GM23248 (cell line): ENCODE measurements around the gene SALL2. TPM values are rescaled to one million over a fixed set of nuclear protein-coding genes. Genes with fewer than 3 reads are reported as not detected.

Source experiments
- DNase-seq: peaks from one replicate; pipeline ENCODE4 v3.0.0-alpha.2; 2015
- H2AFZ ChIP-seq: fragments of 200-600 bp; sonication (generic); 2 replicates; pipeline ENCODE4 v1.6.1; 2016; ENCODE audit warnings: antibody characterized with exemption
- H3F3A ChIP-seq: fragments of 200-600 bp; sonication (generic); 2 replicates; pipeline ENCODE4 v1.6.1; 2016; ENCODE audit warnings: mild to moderate bottlenecking, antibody characterized with exemption, mixed run types; ENCODE audit not compliant: insufficient read depth
- H3K27ac ChIP-seq: fragments of 200-600 bp; sonication (generic); 2 replicates; pipeline ENCODE4 v1.5.1; 2016; ENCODE audit warnings: mild to moderate bottlenecking
- H3K27me3 ChIP-seq: fragments of 200-600 bp; sonication (generic); replicated peaks from 2 replicates; pipeline ENCODE4 v1.6.1; 2016; ENCODE audit warnings: mild to moderate bottlenecking; ENCODE audit not compliant: insufficient read depth
- H3K36me3 ChIP-seq: fragments of 200-600 bp; sonication (generic); 2 replicates; pipeline ENCODE4 v1.6.1; 2016; ENCODE audit warnings: low read depth, mild to moderate bottlenecking
- H3K4me1 ChIP-seq: fragments of 200-600 bp; sonication (generic); 2 replicates; pipeline ENCODE4 v1.6.1; 2016; ENCODE audit warnings: mild to moderate bottlenecking; ENCODE audit not compliant: insufficient read depth
- H3K4me2 ChIP-seq: fragments of 200-600 bp; sonication (generic); one replicate; pipeline ENCODE4 v1.6.1; 2016; ENCODE audit warnings: mild to moderate bottlenecking; ENCODE audit not compliant: unreplicated experiment
- H3K4me3 ChIP-seq: fragments of 200-600 bp; sonication (generic); 2 replicates; pipeline ENCODE4 v1.5.1; 2016; ENCODE audit warnings: mild to moderate bottlenecking
- H3K79me2 ChIP-seq: fragments of 200-600 bp; sonication (generic); 2 replicates; pipeline ENCODE4 v1.6.1; 2016; ENCODE audit warnings: mild to moderate bottlenecking; ENCODE audit not compliant: insufficient read depth
- H3K9ac ChIP-seq: fragments of 200-600 bp; sonication (generic); 2 replicates; pipeline ENCODE4 v1.6.1; 2016; ENCODE audit warnings: mild to moderate bottlenecking
- H3K9me2 ChIP-seq: fragments of 200-600 bp; sonication (generic); 2 replicates; pipeline ENCODE4 v1.6.1; 2016; ENCODE audit warnings: mixed run types, mild to moderate bottlenecking, moderate library complexity; ENCODE audit not compliant: insufficient read depth
- H3K9me3 ChIP-seq: fragments of 200-600 bp; sonication (generic); one replicate; pipeline ENCODE4 v1.6.1; 2017; ENCODE audit warnings: low read depth
- H4K20me1 ChIP-seq: fragments of 200-600 bp; sonication (generic); 2 replicates; pipeline ENCODE4 v1.6.0; 2016; ENCODE audit not compliant: insufficient read depth
- EZH2 ChIP-seq: fragments of 200-600 bp; sonication (generic); IDR thresholded peaks from 2 replicates; pipeline ENCODE4 v1.6.1; 2018; ENCODE audit warnings: antibody characterized with exemption, mild to moderate bottlenecking; ENCODE audit not compliant: insufficient read depth, poor library complexity, severe bottlenecking
- EZH2phosphoT487 ChIP-seq: fragments of 200-600 bp; sonication (generic); IDR thresholded peaks from 2 replicates; pipeline ENCODE4 v1.6.1; 2018; ENCODE audit warnings: antibody characterized with exemption, moderate library complexity, mild to moderate bottlenecking, low read depth; ENCODE audit not compliant: insufficient read depth
- WGBS, 2 experiments: methylation state at CpG; one replicate each; pipeline ENCODE4 v1.1.6; 2015 to 2017; ENCODE audit warnings: low lambda C conversion rate in 2 of 2, low coverage in 1 of 2; ENCODE audit errors: missing lambda C conversion rate in 2 of 2; 5-methylcytosine and 5-hydroxymethylcytosine counted together
- in situ Hi-C: fragments of 300-500 bp; cut with MboI; formaldehyde crosslinking; loops from 2 replicates; pipeline ENCODE4 v1.15.0; 2020
- polyA plus RNA-seq: library from polyadenylated mRNA; unstranded; fragments of >200 nt; fragmentation: Nextera tagmentation; extraction: Ambion mirVana; gene quantifications from 2 replicates; pipeline ENCODE4 v1.2.1, GENCODE V29; 2016
- total RNA-seq: library from RNA; depleted of rRNA; stranded (reverse); fragments of >200 nt; shearing (Covaris generic); gene quantifications from 2 replicates; pipeline ENCODE4 v1.2.3, GENCODE V29; 2014; rRNA removed

The SALL2 gene
- total RNA-seq: 0.25 and 2.7 TPM in 2 replicates
- 0.69 and 1.3 TPM in 2 replicates for polyA plus RNA-seq

DNA sequence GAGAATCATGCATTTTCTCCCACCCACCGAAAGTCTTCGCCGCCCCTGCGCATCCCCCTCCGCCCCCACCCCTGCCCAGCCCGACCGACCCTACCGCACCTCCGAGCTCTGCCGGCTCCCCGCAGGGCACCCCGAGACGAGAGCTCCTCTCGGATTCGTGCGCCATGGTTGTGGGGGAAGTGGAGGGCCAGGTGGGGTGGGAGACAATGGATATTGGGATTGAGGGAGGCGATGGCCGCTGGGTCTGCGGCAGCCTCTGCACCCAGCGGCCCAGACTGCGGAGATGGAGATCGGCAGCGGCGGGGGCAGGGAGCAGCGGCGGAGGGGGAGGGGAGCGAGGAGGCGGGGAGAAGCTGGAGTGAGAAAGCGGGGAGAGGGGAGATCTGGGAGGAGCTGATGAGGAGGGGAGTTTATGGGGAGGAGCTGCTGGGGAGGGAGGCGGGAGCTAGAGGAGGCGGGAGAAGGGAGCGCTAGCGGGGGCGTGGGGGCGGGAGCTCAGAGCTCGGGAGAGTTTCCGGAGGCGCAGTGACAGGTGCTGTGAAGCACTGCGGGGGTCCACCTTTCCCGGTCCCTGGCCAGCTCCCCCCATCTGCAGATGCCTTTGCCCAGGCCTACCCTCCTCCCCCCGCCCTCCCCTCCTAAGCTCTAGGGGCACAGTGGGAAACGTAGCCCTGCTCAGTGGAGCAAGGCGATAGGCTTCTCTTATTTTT lies at the start of gene SALL2:
Gene SALL2 (minus strand): TSS at position 385 of the 710 bp plus-strand sequence. CDS start 219 bp downstream, at position 166.
- no peaks in the 10 kb centered on the region for H3K9me3 ChIP-seq
- peaks cover 10% of the 10 kb centered on the region; the same call in 1 of the 2 replicates for H3K27me3 ChIP-seq
- peak within 1 kb of the TSS; percentile 71 for H3K9ac ChIP-seq
- H3F3A ChIP-seq: peaks cover 13% of the 10 kb centered on the region
- peak within 1 kb of the TSS; percentile 86 for H3K4me3 ChIP-seq
- in situ Hi-C loops: no loop called here
- H3K9me2 ChIP-seq: no peaks in the 10 kb centered on the region
- H2AFZ ChIP-seq: peak within 1 kb of the TSS; percentile 96
- H3K27ac ChIP-seq: no peak within 1 kb of the TSS
- DNase-seq: peak; percentile 55
- no peaks in the 10 kb centered on the region for H4K20me1 ChIP-seq
- H3K4me2 ChIP-seq: peak within 1 kb of the TSS; percentile 95
- no peak for TF ChIP-seq EZH2phosphoT487
- TF ChIP-seq EZH2: no peak
- peaks cover 8% of the 10 kb centered on the region for H3K4me1 ChIP-seq
- no peaks in the 10 kb centered on the region for H3K36me3 ChIP-seq
- 2 to 4% methylated on average over 16 to 43 of the region's 43 CpGs for WGBS, 2 experiments
- no peaks in the 10 kb centered on the region for H3K79me2 ChIP-seq

DNA sequence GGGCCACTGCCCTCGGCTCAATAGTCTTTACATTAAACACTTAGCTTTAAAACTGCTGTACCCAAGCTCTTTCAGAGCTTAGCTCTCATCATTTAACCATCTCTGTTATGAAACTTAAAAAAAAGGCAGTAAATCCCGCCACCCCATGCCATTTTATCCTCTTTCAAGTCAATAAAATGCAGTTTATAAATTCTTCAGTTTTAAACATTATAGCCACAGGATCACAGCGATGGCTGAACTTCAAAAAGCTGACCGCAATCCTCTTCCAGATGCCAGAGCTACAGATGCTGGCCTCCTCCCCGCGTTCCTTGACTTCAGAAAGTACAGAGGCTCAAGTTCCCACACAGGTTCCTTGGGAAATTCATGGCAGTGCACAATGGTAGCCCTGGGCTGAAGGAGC lies 49.5 kb upstream of the SALL2 start:
- 9 to 12% methylated on average over 6 of the region's 6 CpGs for WGBS, 2 experiments
- H3F3A ChIP-seq: no peaks in the 10 kb centered on the region
- in situ Hi-C loops: no loop called here
- no peaks in the 10 kb centered on the region for H3K9me2 ChIP-seq
- no peaks in the 10 kb centered on the region for H3K4me1 ChIP-seq
- H3K9ac ChIP-seq: no peak overlapping the region
- no peaks in the 10 kb centered on the region for H3K9me3 ChIP-seq
- TF ChIP-seq EZH2phosphoT487 (no peak), EZH2 (no peak)
- H3K27ac ChIP-seq: no peak overlapping the region
- no peaks in the 10 kb centered on the region for H4K20me1 ChIP-seq
- H3K36me3 ChIP-seq: no peaks in the 10 kb centered on the region
- H3K4me3 ChIP-seq: no peak overlapping the region
- no peak for DNase-seq
- no peaks in the 10 kb centered on the region for H3K79me2 ChIP-seq
- peaks cover 14% of the 10 kb centered on the region for H3K27me3 ChIP-seq
- H2AFZ ChIP-seq: no peak overlapping the region
- no peak overlapping the region for H3K4me2 ChIP-seq

- no peak overlapping the region for H3K4me2 ChIP-seq
- no peak overlapping the region for H3K27ac ChIP-seq
- in situ Hi-C loops: no loop called here
- H2AFZ ChIP-seq: no peak overlapping the region
- H3K9ac ChIP-seq: no peak overlapping the region
- H3K9me2 ChIP-seq: no peaks in the 10 kb centered on the region
- H3K27me3 ChIP-seq: peaks cover 12% of the 10 kb centered on the region
- no peaks in the 10 kb centered on the region for H4K20me1 ChIP-seq
- no peaks in the 10 kb centered on the region for H3F3A ChIP-seq
- H3K9me3 ChIP-seq: no peaks in the 10 kb centered on the region
- no peaks in the 10 kb centered on the region for H3K4me1 ChIP-seq
- H3K79me2 ChIP-seq: no peaks in the 10 kb centered on the region
- H3K4me3 ChIP-seq: no peak overlapping the region
- DNase-seq: no peak
- TF ChIP-seq EZH2 (no peak), EZH2phosphoT487 (no peak)
- H3K36me3 ChIP-seq: no peaks in the 10 kb centered on the region
These were observed 46.5 kb upstream of the SALL2 start for GRCh38 chr14:21572604-21573003.

DNA sequence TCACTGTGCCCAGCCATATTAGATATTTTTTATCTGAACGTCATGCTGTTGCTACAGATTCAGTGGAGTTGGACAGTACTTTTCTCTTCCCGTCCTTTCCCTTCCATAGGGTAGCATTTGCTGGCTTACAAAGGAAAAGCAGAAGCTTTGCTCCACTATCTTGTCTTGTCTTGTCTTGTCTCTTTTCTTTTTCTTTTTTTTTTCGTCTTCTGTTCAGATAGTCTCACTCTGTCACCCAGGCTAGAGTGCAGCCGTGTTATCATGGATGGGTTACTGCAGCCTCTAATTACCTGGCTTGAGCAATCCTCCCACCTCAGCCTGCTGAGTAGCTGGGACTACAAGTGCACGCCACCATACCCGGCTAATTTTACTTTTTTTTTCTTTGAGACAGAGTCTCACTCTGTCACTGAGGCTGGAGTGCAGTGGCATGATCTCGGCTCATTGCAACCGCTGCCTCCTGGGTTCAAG lies 32.6 kb upstream of the SALL2 start:
- TF ChIP-seq EZH2 (no peak), EZH2phosphoT487 (no peak)
- Histone ChIP-seq H3K27me3 (no peaks in the 10 kb centered on the region), H4K20me1 (no peaks in the 10 kb centered on the region), H3F3A (no peaks in the 10 kb centered on the region), H3K9ac (no peak overlapping the region), H3K9me2 (no peaks in the 10 kb centered on the region), H2AFZ (no peak overlapping the region), H3K36me3 (no peaks in the 10 kb centered on the region), H3K27ac (no peak overlapping the region), H3K4me3 (no peak overlapping the region), H3K9me3 (no peaks in the 10 kb centered on the region), H3K4me2 (no peak overlapping the region), H3K79me2 (no peaks in the 10 kb centered on the region), H3K4me1 (no peaks in the 10 kb centered on the region)
- in situ Hi-C loops: no loop called here
- DNase-seq: no peak
- 73 to 76% methylated on average over 8 of the region's 8 CpGs for WGBS, 2 experiments
